Measurements from ENCODE around the gene CLDN9.

Gene CLDN9

GRCh38 chr16:3013998-3014690, 1.4 kb downstream of the CLDN9 start:
- Histone ChIP-seq H3K36me3 (ENCODE audit: insufficient read depth, insufficient read length, low read length) (peaks cover 35% of the 10 kb centered on the region), H3K27me3 (ENCODE audit: insufficient read depth, insufficient read length) (peaks cover 20% of the 10 kb centered on the region), H3K4me1 (ENCODE audit: insufficient read depth, insufficient read length) (peaks cover 22% of the 10 kb centered on the region), H3K4me3 (ENCODE audit: insufficient read length, low read depth) (no peak overlapping the region), H3K9ac (ENCODE audit: insufficient read length, low read depth) (no peak overlapping the region), H3K9me3 (ENCODE audit: insufficient read depth, low read length) (no peaks in the 10 kb centered on the region)
- no peak for DNase-seq (ENCODE audit: low read depth, low spot score)
- TF ChIP-seq ZNF274 (IDR thresholded peaks at IDR 0.05; ENCODE audit: low read depth, low read length) (no peak), YY1 (IDR thresholded peaks at IDR 0.05; ENCODE audit: insufficient read depth, insufficient read length) (no peak), SUZ12 (IDR thresholded peaks at IDR 0.05; ENCODE audit: extremely low read depth, insufficient read depth, insufficient read length) (no peak)

- Histone ChIP-seq H3K4me1 (ENCODE audit: insufficient read depth, insufficient read length) (peaks cover 22% of the 10 kb centered on the region), H3K4me3 (ENCODE audit: insufficient read length, low read depth) (no peak overlapping the region), H3K36me3 (ENCODE audit: insufficient read depth, insufficient read length, low read length) (peaks cover 35% of the 10 kb centered on the region), H3K9ac (ENCODE audit: insufficient read length, low read depth) (peak overlapping the region; percentile 8), H3K9me3 (ENCODE audit: insufficient read depth, low read length) (no peaks in the 10 kb centered on the region), H3K27me3 (ENCODE audit: insufficient read depth, insufficient read length) (peaks cover 20% of the 10 kb centered on the region)
- TF ChIP-seq YY1 (IDR thresholded peaks at IDR 0.05; ENCODE audit: insufficient read depth, insufficient read length) (no peak), SUZ12 (IDR thresholded peaks at IDR 0.05; ENCODE audit: extremely low read depth, insufficient read depth, insufficient read length) (no peak), ZNF274 (IDR thresholded peaks at IDR 0.05; ENCODE audit: low read depth, low read length) (no peak)
- DNase-seq (ENCODE audit: low read depth, low spot score): no peak
Observed at GRCh38 chr16:3014971-3015370, 2.2 kb downstream of the CLDN9 start.

- no peak overlapping the region for H3K4me3 ChIP-seq (ENCODE audit: insufficient read length, low read depth)
- H3K4me1 ChIP-seq (ENCODE audit: insufficient read depth, insufficient read length): peaks cover 22% of the 10 kb centered on the region
- H3K27me3 ChIP-seq (ENCODE audit: insufficient read depth, insufficient read length): peaks cover 20% of the 10 kb centered on the region
- peak overlapping the region; percentile 1 for H3K9ac ChIP-seq (ENCODE audit: insufficient read length, low read depth)
- peaks cover 35% of the 10 kb centered on the region for H3K36me3 ChIP-seq (ENCODE audit: insufficient read depth, insufficient read length, low read length)
- no peak for DNase-seq (ENCODE audit: low read depth, low spot score)
- TF ChIP-seq YY1 (IDR thresholded peaks at IDR 0.05; ENCODE audit: insufficient read depth, insufficient read length) (no peak), ZNF274 (IDR thresholded peaks at IDR 0.05; ENCODE audit: low read depth, low read length) (no peak), SUZ12 (IDR thresholded peaks at IDR 0.05; ENCODE audit: extremely low read depth, insufficient read depth, insufficient read length) (no peak)
- H3K9me3 ChIP-seq (ENCODE audit: insufficient read depth, low read length): no peaks in the 10 kb centered on the region
Observed at GRCh38 chr16:3015865-3016521, 3.3 kb downstream of the CLDN9 start.

- no peak for TF ChIP-seq ZNF274 (IDR thresholded peaks at IDR 0.05; ENCODE audit: low read depth, low read length)
- no peak for TF ChIP-seq SUZ12 (IDR thresholded peaks at IDR 0.05; ENCODE audit: extremely low read depth, insufficient read depth, insufficient read length)
- no peak for TF ChIP-seq YY1 (IDR thresholded peaks at IDR 0.05; ENCODE audit: insufficient read depth, insufficient read length)
- Histone ChIP-seq H3K27me3 (ENCODE audit: insufficient read depth, insufficient read length) (peaks cover 11% of the 10 kb centered on the region), H3K9me3 (ENCODE audit: insufficient read depth, low read length) (no peaks in the 10 kb centered on the region), H3K4me3 (ENCODE audit: insufficient read length, low read depth) (peak overlapping the region; percentile 95), H3K4me1 (ENCODE audit: insufficient read depth, insufficient read length) (peaks cover 18% of the 10 kb centered on the region), H3K36me3 (ENCODE audit: insufficient read depth, insufficient read length, low read length) (peaks cover 43% of the 10 kb centered on the region), H3K9ac (ENCODE audit: insufficient read length, low read depth) (peak overlapping the region; percentile 96)
- no peak for DNase-seq (ENCODE audit: low read depth, low spot score)
Observed at GRCh38 chr16:3017344-3017743, 4.6 kb downstream of the CLDN9 start.

GRCh38 chr16:3017794-3018506, 5.2 kb downstream of the CLDN9 start, which contains the start of gene CLDN6:
Gene CLDN6, minus strand, starts transcription at chr16:3018183. Its CDS starts 2,162 bp downstream, at chr16:3016021.
- H3K4me3 ChIP-seq (ENCODE audit: insufficient read length, low read depth): peak within 1 kb of the TSS; percentile 95
- peaks cover 49% of the 10 kb centered on the region for H3K36me3 ChIP-seq (ENCODE audit: insufficient read depth, insufficient read length, low read length)
- H3K27me3 ChIP-seq (ENCODE audit: insufficient read depth, insufficient read length): peaks cover 6% of the 10 kb centered on the region
- no peaks in the 10 kb centered on the region for H3K9me3 ChIP-seq (ENCODE audit: insufficient read depth, low read length)
- peaks cover 21% of the 10 kb centered on the region for H3K4me1 ChIP-seq (ENCODE audit: insufficient read depth, insufficient read length)
- peak; percentile 92 for DNase-seq (ENCODE audit: low read depth, low spot score)
- peak within 1 kb of the TSS; percentile 96 for H3K9ac ChIP-seq (ENCODE audit: insufficient read length, low read depth)
- TF ChIP-seq YY1 (IDR thresholded peaks at IDR 0.05; ENCODE audit: insufficient read depth, insufficient read length) (no peak), SUZ12 (IDR thresholded peaks at IDR 0.05; ENCODE audit: extremely low read depth, insufficient read depth, insufficient read length) (no peak), ZNF274 (IDR thresholded peaks at IDR 0.05; ENCODE audit: low read depth, low read length) (no peak)

GRCh38 chr16:3019594-3020246, 7.0 kb downstream of the CLDN9 start:
- Histone ChIP-seq H3K9ac (ENCODE audit: insufficient read length, low read depth) (peak overlapping the region; percentile 75), H3K27me3 (ENCODE audit: insufficient read depth, insufficient read length) (no peaks in the 10 kb centered on the region), H3K4me3 (ENCODE audit: insufficient read length, low read depth) (peak overlapping the region; percentile 97), H3K36me3 (ENCODE audit: insufficient read depth, insufficient read length, low read length) (peaks cover 39% of the 10 kb centered on the region), H3K4me1 (ENCODE audit: insufficient read depth, insufficient read length) (peaks cover 7% of the 10 kb centered on the region), H3K9me3 (ENCODE audit: insufficient read depth, low read length) (no peaks in the 10 kb centered on the region)
- TF ChIP-seq ZNF274 (IDR thresholded peaks at IDR 0.05; ENCODE audit: low read depth, low read length) (no peak), SUZ12 (IDR thresholded peaks at IDR 0.05; ENCODE audit: extremely low read depth, insufficient read depth, insufficient read length) (no peak), YY1 (IDR thresholded peaks at IDR 0.05; ENCODE audit: insufficient read depth, insufficient read length) (no peak)
- DNase-seq (ENCODE audit: low read depth, low spot score): no peak
